HepG2 (cell line): ENCODE data around the gene TCAP. TPM values are rescaled to one million over a fixed set of nuclear protein-coding genes. Genes with fewer than 3 reads are reported as not detected.

Experiments
- ATM ChIP-seq: fragments of 450-650 bp; IDR thresholded peaks from 2 replicates; pipeline ENCODE4 v1.7.1; 2017; ENCODE audit warnings: mild to moderate bottlenecking, borderline replicate concordance
- CHCHD3 ChIP-seq: sonication (generic); formaldehyde crosslinking; IDR thresholded peaks from 2 replicates; pipeline ENCODE4 v1.8.0; 2022; ENCODE audit warnings: mild to moderate bottlenecking, missing genetic modification reagents, moderate library complexity
- FIP1L1 ChIP-seq: fragments of 200-400 bp; formaldehyde crosslinking; IDR thresholded peaks from 2 replicates; pipeline ENCODE4 v1.6.1; 2018; ENCODE audit warnings: low read depth, mild to moderate bottlenecking, low read length, moderate library complexity, borderline replicate concordance; ENCODE audit not compliant: insufficient read depth
- JARID2 ChIP-seq: sonication (generic); formaldehyde crosslinking; IDR thresholded peaks from 2 replicates; pipeline ENCODE4 v1.8.1; 2023; ENCODE audit warnings: missing genetic modification reagents, inconsistent platforms; ENCODE audit not compliant: insufficient replicate concordance
- KDM2A ChIP-seq: sonication (generic); formaldehyde crosslinking; IDR thresholded peaks from 2 replicates; pipeline ENCODE4 v1.4.0; 2020; ENCODE audit warnings: low read depth, missing genetic modification reagents, borderline replicate concordance
- NCOA1 ChIP-seq: sonication (generic); formaldehyde crosslinking; IDR thresholded peaks from 2 replicates; pipeline ENCODE4 v1.9.0; 2021; ENCODE audit warnings: missing genetic modification reagents
- NFRKB ChIP-seq: fragments of 450-650 bp; IDR thresholded peaks from 2 replicates; pipeline ENCODE4 v1.6.1; 2017
- U2AF2 ChIP-seq: fragments of 200-400 bp; formaldehyde crosslinking; IDR thresholded peaks from 2 replicates; pipeline ENCODE4 v1.6.1; 2017; ENCODE audit warnings: low read depth, mild to moderate bottlenecking, low read length
- ZBTB7A ChIP-seq: sonication (generic); formaldehyde crosslinking; IDR thresholded peaks from 2 replicates; pipeline ENCODE4 v1.8.0; 2022; ENCODE audit warnings: mild to moderate bottlenecking, missing genetic modification reagents
- ZNF224 ChIP-seq: sonication (generic); formaldehyde crosslinking; IDR thresholded peaks from 2 replicates; pipeline ENCODE4 v1.5.0; 2020; ENCODE audit warnings: mild to moderate bottlenecking, missing genetic modification reagents
- ZNF556 ChIP-seq: sonication (generic); formaldehyde crosslinking; IDR thresholded peaks from 2 replicates; pipeline ENCODE4 v1.4.0; 2020; ENCODE audit warnings: mild to moderate bottlenecking, missing genetic modification reagents, borderline replicate concordance
- ZNF780A ChIP-seq: sonication (generic); formaldehyde crosslinking; IDR thresholded peaks from 2 replicates; pipeline ENCODE4 v1.8.0; 2022; ENCODE audit warnings: mild to moderate bottlenecking, missing genetic modification reagents, moderate library complexity
- ZSCAN21 ChIP-seq: sonication (generic); formaldehyde crosslinking; IDR thresholded peaks from 2 replicates; pipeline ENCODE4 v1.8.0; 2022; ENCODE audit warnings: mild to moderate bottlenecking, missing genetic modification reagents, moderate library complexity, borderline replicate concordance
- polyA plus RNA-seq, 8 experiments: library from polyadenylated mRNA; depleted of rRNA in 3 of 8; stranded (reverse) in 7 of 8; unstranded in 1 of 8; fragments of >200 nt; fragmentation: Illumina TruSeq in 4 of 8; extraction: Trizol in 4 of 8; gene quantifications; 2 replicates each; pipeline versions ENCODE4 v1.2.1 to v1.2.3, GENCODE V29; 2011 to 2016; ENCODE audit warnings: low read depth in 4 of 8, missing spikeins in 1 of 8, mixed read lengths in 1 of 8; ENCODE audit not compliant: insufficient read depth in 1 of 8
- total RNA-seq, 5 experiments: library from RNA; depleted of rRNA; stranded (reverse); fragments of >200 nt; fragmentation: Illumina TruSeq; extraction: Trizol; gene quantifications; 2 replicates each; pipeline ENCODE4 v1.2.3, GENCODE V29; 2016; ENCODE audit warnings: low read depth in 1 of 5
- TF ChIP-seq, protein P1 (sequence below): sonication (generic); formaldehyde crosslinking; conservative IDR thresholded peaks from 2 replicates; pipeline ENCODE4 v1.4.0; 2020; ENCODE audit warnings: missing genetic modification reagents
- TF ChIP-seq, protein P2 (sequence below): sonication (generic); formaldehyde crosslinking; IDR thresholded peaks from 2 replicates; pipeline ENCODE4 v1.8.1; 2023; ENCODE audit warnings: missing genetic modification reagents, inconsistent platforms, borderline replicate concordance
- TF ChIP-seq, protein P3 (sequence below): IDR thresholded peaks from 2 replicates; pipeline ENCODE4 v1.6.1; 2012; ENCODE audit warnings: low read length, improper control_type of control experiment
- TF ChIP-seq, protein P4 (sequence below): sonication (generic); formaldehyde crosslinking; IDR thresholded peaks from 2 replicates; pipeline ENCODE4 v1.4.0; 2020; ENCODE audit warnings: missing genetic modification reagents, borderline replicate concordance

The TCAP gene
- total and polyA plus RNA-seq, 2 of the 13 experiments (the other 11 are each of a cell fraction or from before 2014, with no cell fraction given): 0.24 to 0.65 TPM

DNA sequence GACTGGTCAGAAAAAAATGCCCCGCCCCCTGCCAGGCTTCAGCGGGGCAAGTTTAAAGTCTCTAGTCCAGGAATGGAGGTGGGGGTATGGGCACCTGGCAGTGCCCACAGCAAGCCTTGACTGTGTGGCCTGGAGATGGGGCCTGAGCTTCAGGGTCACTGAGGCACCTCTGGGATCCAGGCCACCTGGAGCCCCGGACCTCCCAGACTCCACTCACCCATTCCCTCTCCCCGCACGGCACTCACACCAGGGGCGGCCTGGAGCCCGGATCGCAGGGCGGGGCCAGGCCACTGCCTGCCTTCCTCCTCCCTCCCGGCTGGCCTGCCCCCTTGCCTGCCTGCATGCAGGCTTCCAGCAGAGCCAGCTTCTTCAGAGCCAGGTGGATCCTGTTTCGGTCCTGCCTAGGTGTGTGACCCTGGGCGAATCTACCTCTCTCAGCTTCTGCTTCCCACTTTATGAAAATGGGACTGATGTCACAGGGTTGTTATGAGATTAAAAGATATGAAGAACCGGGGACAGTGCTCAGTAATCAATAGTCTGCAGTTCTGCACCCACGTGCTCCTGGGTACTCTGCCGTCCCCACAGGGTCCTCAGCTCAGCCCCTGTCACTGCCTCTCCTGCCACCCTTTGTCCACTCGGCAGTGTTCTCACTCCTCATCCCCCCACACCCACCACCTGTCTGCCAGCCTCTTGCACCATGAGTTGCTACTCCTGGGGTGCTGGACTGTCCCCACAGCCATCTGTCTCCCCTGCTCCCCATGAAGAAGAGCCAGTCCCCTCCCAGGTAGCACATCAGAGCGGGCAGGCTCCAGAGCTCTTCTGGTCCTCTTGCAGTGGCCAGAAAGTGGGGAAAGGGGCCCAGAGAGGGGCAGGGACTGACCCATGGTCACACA, 1.2 kb upstream of the TCAP start (continued):
- TF ChIP-seq JARID2 (CRISPR knock-in tag): no peak
- no peak for TF ChIP-seq ATM
- no peak for TF ChIP-seq ZSCAN21
- TF ChIP-seq ZNF556 (CRISPR knock-in tag): peak; percentile 36; the same call in 1 of the 2 replicates
- no peak for TF ChIP-seq NCOA1 (CRISPR knock-in tag)
- no peak for TF ChIP-seq ZNF224
- TF ChIP-seq, protein P1, sequence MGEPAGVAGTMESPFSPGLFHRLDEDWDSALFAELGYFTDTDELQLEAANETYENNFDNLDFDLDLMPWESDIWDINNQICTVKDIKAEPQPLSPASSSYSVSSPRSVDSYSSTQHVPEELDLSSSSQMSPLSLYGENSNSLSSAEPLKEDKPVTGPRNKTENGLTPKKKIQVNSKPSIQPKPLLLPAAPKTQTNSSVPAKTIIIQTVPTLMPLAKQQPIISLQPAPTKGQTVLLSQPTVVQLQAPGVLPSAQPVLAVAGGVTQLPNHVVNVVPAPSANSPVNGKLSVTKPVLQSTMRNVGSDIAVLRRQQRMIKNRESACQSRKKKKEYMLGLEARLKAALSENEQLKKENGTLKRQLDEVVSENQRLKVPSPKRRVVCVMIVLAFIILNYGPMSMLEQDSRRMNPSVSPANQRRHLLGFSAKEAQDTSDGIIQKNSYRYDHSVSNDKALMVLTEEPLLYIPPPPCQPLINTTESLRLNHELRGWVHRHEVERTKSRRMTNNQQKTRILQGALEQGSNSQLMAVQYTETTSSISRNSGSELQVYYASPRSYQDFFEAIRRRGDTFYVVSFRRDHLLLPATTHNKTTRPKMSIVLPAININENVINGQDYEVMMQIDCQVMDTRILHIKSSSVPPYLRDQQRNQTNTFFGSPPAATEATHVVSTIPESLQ: no peak
- no peak for TF ChIP-seq FIP1L1
- TF ChIP-seq ZBTB7A (CRISPR knock-in tag): no peak
- TF ChIP-seq, protein P2, sequence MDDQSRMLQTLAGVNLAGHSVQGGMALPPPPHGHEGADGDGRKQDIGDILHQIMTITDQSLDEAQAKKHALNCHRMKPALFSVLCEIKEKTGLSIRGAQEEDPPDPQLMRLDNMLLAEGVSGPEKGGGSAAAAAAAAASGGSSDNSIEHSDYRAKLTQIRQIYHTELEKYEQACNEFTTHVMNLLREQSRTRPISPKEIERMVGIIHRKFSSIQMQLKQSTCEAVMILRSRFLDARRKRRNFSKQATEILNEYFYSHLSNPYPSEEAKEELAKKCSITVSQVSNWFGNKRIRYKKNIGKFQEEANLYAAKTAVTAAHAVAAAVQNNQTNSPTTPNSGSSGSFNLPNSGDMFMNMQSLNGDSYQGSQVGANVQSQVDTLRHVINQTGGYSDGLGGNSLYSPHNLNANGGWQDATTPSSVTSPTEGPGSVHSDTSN: no peak
- TF ChIP-seq, protein P3, sequence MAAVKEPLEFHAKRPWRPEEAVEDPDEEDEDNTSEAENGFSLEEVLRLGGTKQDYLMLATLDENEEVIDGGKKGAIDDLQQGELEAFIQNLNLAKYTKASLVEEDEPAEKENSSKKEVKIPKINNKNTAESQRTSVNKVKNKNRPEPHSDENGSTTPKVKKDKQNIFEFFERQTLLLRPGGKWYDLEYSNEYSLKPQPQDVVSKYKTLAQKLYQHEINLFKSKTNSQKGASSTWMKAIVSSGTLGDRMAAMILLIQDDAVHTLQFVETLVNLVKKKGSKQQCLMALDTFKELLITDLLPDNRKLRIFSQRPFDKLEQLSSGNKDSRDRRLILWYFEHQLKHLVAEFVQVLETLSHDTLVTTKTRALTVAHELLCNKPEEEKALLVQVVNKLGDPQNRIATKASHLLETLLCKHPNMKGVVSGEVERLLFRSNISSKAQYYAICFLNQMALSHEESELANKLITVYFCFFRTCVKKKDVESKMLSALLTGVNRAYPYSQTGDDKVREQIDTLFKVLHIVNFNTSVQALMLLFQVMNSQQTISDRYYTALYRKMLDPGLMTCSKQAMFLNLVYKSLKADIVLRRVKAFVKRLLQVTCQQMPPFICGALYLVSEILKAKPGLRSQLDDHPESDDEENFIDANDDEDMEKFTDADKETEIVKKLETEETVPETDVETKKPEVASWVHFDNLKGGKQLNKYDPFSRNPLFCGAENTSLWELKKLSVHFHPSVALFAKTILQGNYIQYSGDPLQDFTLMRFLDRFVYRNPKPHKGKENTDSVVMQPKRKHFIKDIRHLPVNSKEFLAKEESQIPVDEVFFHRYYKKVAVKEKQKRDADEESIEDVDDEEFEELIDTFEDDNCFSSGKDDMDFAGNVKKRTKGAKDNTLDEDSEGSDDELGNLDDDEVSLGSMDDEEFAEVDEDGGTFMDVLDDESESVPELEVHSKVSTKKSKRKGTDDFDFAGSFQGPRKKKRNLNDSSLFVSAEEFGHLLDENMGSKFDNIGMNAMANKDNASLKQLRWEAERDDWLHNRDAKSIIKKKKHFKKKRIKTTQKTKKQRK: no peak
- TF ChIP-seq CHCHD3 (CRISPR knock-in tag): no peak
- TF ChIP-seq ZNF780A (CRISPR knock-in tag): no peak
- TF ChIP-seq NFRKB: no peak
- TF ChIP-seq U2AF2: no peak
- TF ChIP-seq, protein P4, sequence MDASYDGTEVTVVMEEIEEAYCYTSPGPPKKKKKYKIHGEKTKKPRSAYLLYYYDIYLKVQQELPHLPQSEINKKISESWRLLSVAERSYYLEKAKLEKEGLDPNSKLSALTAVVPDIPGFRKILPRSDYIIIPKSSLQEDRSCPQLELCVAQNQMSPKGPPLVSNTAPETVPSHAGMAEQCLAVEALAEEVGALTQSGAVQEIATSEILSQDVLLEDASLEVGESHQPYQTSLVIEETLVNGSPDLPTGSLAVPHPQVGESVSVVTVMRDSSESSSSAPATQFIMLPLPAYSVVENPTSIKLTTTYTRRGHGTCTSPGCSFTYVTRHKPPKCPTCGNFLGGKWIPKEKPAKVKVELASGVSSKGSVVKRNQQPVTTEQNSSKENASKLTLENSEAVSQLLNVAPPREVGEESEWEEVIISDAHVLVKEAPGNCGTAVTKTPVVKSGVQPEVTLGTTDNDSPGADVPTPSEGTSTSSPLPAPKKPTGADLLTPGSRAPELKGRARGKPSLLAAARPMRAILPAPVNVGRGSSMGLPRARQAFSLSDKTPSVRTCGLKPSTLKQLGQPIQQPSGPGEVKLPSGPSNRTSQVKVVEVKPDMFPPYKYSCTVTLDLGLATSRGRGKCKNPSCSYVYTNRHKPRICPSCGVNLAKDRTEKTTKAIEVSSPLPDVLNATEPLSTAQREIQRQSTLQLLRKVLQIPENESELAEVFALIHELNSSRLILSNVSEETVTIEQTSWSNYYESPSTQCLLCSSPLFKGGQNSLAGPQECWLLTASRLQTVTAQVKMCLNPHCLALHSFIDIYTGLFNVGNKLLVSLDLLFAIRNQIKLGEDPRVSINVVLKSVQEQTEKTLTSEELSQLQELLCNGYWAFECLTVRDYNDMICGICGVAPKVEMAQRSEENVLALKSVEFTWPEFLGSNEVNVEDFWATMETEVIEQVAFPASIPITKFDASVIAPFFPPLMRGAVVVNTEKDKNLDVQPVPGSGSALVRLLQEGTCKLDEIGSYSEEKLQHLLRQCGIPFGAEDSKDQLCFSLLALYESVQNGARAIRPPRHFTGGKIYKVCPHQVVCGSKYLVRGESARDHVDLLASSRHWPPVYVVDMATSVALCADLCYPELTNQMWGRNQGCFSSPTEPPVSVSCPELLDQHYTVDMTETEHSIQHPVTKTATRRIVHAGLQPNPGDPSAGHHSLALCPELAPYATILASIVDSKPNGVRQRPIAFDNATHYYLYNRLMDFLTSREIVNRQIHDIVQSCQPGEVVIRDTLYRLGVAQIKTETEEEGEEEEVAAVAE (CRISPR knock-in tag): no peak
- peak; percentile 3; the same call in 1 of the 2 replicates for TF ChIP-seq KDM2A (CRISPR knock-in tag)
